ENCODE results near the gene PLPPR2.
"Not testable (repeated sequence)": the region's sequence is repeated elsewhere in the genome, so short reads cannot be mapped to it uniquely, and the experiment has no call there.

PLPPR2 gene

GRCh38 chr19:11373885-11374432 is 18.7 kb downstream of the PLPPR2 start:
- no peak for DNase-seq

GRCh38 chr19:11374433-11375142 is 19.4 kb downstream of the PLPPR2 start, which contains the start of gene SWSAP1:
TSS of gene SWSAP1 (plus strand) at chr19:11374666. CDS start at chr19:11374681, 15 bp downstream.
- DNase-seq: peak; percentile 100

DNA sequence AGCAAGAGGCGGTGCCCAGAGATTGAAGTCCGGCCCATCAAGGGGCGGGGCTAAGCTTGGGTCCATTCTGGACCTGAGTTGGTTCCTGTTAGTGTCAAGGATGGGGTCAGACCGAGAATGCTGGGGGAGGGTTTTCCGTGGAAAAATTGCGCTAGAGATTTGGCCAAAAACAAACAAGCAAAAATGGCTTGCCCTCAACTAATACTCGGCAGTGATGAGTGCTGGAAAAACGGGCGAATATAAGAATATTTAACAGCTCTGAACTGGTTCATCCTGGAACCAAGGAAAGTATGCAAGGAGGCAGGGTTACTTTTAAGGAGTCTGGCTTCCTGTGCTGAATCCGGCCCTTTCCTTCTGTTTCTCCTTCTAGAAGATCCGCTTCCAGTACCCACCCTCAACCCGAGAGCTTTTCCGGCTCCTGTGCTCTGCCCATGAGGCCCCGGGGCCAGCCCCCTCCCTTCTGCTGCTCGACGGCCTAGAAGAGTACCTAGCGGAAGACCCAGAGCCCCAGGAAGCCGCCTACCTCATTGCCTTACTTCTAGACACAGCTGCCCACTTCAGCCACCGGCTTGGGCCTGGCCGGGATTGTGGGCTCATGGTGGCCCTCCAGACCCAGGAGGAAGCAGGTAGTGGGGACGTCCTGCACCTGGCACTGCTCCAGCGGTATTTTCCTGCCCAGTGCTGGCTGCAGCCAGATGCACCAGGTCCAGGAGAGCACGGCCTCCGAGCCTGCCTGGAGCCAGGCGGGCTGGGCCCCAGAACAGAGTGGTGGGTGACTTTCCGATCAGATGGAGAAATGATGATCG is 20.1 kb downstream of the PLPPR2 start:
- peak; percentile 46 for DNase-seq

DNA sequence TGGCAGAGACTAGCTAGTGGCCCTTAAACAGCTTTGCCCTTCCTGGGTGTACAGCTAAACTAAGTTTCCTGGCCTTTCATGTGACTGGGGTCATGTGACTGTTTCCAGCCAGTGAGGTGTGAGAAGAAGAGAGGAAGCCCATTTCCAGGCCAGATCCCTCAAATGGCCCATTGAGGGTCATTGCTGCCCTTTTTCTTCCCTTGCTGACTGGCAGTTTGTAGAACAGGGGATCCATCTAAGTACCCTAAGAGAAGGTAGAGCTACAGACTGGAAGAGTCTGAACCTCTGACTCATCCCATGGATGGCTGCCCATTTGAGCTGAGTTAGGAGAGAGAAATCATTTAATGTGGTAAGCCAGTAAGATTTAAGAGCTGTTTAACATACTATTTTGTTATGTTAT is 22.0 kb downstream of the PLPPR2 start:
- peak; percentile 89 for DNase-seq

DNA sequence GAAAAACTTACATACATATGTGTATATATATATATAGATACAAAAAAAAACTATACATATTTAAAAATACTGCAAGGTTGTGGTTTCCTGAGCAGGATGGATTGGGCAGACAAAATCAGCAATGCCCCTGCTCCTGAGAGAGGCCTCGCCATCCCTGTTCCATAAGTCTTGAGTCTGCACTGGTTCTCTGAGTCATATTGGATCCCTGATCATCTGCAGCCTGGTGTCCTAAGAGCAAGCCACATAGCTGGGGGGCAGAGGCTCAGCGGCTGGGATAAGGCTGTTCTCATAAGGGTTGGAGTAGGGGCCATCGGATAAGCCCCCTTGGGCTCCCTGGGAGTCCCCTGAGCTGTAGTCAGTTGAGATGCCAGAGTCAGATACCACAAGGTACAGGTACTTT is 22.5 kb downstream of the PLPPR2 start:
- no peak for DNase-seq

DNA sequence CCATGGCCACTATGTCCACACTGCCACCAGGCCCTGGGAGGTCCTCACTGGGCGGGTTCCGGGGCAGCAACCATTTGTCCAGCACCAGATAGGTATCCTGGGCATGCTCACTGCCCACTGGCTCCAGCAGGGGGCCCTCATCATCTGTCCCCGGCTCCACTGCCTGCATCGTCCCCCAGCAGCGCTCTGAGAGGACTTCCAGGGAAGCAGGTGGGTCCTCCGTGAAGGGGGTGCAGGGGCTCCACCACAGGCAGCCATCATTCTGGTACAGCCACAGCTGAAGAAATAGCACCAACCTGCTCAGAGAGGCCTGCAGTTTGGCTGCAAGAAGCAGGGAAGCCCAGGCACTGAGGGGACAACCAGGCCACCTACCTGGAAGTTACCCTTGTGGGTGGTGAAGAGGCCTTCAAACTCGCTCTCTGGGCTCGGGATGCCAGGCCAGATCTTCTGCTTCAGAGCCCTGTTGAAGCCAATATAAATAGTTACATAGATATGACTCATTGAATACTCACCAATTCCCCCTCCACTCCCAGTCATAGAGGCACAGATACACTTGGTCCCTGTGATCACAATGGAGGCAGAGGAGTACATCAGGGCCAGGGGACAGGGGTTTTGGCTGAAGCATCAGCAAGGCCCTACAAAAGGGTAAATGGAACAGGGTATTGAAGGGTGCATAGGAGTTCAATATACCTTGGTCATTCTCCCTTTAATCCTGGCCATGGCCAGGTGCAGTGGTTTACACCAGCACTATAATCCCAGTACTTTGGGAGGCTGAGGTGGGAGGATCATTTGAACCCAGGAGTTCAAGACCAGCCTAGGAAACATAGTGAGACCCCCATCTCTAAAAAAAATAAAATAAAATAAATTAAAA is 23.3 kb downstream of the PLPPR2 start:
- peak; percentile 74 for DNase-seq

DNA sequence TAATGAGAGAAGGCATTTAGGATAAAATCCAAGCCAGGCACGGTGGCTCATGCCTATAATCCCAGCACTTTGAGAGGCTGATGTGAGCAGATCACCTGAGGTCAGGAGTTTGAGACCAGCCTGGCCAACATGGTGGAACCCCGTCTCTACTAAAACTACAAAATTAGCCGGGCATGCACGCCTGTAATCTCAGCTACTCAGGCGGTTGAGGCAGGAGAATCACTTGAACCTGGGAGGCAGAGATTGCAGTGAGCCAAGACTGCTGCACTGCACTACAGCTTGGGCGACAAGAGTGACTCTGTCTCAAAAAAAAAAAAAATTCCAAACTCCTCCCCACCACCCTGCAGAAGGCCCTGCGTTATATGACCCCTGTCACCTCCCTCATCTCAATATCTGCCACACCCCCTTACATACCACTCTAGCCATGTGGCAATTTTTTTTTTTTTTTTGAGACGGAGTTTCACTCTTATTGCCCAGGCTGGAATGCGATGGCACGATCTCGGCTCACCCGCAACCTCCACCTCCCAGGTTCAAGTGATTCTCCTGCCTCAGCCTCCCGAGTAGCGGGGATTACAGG is 24.1 kb downstream of the PLPPR2 start:
- not testable (repeated sequence) for DNase-seq

GRCh38 chr19:11379857-11380350 is 24.7 kb downstream of the PLPPR2 start:
- no peak for DNase-seq

- DNase-seq: peak; percentile 97
Measured at GRCh38 chr19:11380653-11381537, 25.7 kb downstream of the PLPPR2 start.

- no peak for DNase-seq
Measured at GRCh38 chr19:11382898-11383705, 27.9 kb downstream of the PLPPR2 start.

DNA sequence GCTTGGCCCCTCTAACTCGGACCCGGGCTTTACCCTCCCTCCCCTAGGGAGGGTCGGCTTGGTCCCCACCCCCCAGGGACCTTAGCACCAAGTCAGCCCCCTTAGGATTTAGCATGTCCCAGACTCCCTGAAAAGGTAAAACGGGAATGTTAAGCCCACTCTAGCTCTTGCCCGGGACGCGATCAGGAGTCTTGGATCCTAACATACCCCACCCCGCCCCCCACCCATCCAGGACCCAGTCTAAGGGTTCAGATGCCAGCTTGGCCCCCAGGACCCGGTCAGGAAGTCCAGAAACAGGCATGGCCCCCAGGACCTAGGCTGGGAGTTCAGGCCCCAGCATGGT is 28.4 kb downstream of the PLPPR2 start:
- no peak for DNase-seq

GRCh38 chr19:11384778-11385129 is 29.5 kb downstream of the PLPPR2 start:
- DNase-seq: no peak

DNA sequence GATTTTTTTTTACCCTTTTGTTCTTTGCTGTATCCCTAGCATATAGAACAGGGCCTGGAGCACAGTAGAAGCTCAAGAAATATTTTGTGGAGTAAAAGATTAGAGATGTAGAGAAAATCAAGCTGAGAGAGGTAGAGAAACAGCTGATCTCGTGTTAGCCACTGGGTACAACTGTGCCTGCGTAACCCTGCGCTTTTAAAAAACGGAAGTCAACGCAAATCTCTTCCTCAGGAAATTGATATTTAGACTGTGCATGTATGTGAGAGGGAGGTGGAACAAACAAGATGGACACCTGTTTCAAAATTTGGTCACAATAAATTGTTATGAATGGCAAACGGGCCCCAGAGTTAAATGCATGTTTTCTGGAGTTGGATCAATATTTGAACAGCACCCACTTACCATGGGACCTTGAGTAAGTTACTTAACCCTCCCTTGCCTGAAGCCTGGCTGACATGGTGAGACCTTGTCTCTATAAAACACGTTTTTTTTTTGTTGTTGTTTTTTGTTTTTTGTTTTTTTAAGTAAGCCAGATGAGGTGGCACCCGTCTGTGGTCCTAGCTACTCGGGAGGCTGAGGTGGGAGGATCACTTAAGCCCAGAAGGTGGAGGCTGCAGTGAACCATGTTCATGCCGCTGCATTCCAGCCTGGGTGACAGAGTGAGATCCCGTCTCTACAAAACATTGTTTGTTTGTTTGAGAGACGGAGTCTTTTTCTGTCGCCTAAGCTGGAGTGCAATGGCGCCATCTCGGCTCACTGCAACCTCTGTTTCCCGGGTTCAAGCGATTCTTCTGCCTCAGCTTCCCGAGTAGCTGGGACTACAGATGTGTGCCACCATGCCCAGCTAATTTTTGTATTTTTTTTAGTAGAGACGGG is 32.2 kb downstream of the PLPPR2 start:
- DNase-seq: no peak

GRCh38 chr19:11390359-11390758 is 35.1 kb downstream of the PLPPR2 start:
- DNase-seq: no peak

GRCh38 chr19:11390933-11391680 is 35.9 kb downstream of the PLPPR2 start:
- no peak for DNase-seq

- DNase-seq: no peak
Measured at GRCh38 chr19:11397089-11397610, 41.9 kb downstream of the PLPPR2 start.

DNA sequence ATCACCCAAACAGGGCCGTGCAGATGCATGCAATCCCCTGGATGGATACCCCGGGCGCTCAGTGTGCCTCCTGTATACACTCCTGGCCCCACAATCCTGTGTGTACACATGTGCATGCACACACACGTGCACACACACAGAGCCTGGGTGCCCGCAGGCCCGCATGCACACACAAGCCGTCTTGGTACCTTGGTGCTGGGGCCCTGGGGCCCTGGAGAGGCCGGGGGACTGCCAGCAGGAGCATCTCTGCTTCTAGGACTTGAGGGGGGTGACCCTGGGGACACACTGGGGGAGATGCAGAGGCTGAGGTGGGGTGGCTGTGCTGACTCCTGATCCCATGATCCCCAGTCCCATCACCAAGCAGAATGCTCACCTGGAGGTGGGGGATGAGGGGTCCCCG is 44.4 kb downstream of the PLPPR2 start:
- no peak for DNase-seq

GRCh38 chr19:11400798-11401197 is 45.6 kb downstream of the PLPPR2 start:
- no peak for DNase-seq

All from kidney glomerular epithelial cell (primary cell).